NCI-H187 treated with DMSO at 0.1 percent for 48 hours (cell line): ENCODE data around the gene C12orf76.
"Not testable (repeated sequence)": the region's sequence is repeated elsewhere in the genome, so short reads cannot be mapped to it uniquely, and the experiment has no call there.

Experiments used
- DNase-seq: peaks from one replicate; lab custom pipeline; 2025; lab: John Stamatoyannopoulos, UW

Gene C12orf76, protein sequence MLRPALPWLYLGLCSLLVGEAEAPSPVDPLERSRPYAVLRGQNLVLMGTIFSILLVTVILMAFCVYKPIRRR

DNA sequence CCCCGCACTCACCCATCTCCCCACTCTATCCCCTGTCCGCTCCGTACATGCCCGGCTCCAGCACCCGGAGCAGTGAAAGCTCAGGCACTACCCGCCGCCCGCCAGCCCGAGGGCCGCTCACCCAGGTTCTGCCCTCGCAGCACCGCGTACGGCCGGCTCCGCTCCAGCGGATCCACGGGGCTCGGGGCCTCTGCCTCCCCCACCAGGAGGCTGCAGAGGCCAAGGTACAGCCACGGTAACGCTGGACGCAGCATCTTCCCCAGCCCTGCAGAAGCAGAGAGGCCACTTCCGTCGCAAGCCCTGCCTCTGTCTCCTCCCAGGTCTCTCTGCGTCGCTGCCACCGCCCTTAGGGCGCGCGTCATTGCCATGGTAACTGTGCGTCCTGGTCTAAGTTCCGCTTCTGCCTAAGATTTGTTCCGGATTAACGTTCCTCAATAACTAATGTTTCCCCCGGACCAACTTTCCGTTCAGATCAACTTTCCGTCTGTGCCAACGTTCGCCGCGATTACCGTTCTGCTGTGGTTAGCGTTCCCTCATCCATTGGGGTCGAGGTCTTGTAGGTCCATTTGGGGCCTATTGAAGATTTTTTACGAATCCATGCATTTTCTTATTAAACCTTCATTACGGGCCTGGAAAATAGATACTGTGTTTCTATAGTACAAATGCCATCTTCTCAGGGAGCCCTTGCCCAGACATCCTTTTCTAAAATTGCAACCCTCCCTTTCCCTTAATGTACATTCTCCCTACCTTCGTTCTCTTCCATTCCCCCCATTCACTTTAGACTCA, at the start of gene C12orf76:
Gene C12orf76, minus strand, starts transcription at position 281 of the 786 bp plus-strand sequence. Its CDS starts 27 bp downstream, at position 254.
- DNase-seq, result peak; percentile 96

- DNase-seq, result no peak
Measured at GRCh38 chr12:110093631-110094311, 45.4 kb upstream of the C12orf76 start.

DNA sequence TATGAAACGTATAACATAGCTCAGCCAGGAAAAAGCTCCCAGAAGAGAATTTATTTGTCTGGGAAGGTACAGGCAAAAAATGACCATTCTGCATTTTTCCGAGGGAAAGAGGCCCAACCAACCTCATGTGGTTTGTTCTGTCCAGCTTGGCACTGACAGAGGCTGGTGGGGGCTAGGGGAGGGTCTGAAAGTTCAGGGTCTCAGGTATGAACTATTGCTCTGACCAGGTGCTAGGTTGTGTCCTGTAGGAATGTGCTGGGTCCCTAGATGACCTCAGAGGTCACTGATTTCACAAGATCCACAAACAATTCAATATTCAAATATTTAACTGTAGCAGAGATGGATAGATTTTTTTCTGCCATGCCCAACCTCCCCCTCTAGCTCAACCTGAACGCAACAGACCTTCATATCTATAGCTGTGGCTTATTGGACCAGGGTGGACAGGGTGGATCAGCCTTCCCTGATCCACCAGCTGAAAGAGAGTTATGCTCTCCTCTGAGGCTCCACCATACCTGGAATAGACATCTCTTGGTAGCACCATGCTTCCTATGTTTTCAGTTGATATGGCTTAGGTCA, 42.9 kb upstream of the C12orf76 start:
- DNase-seq, result no peak

- DNase-seq, result no peak
Measured at GRCh38 chr12:110090266-110091135, 42.2 kb upstream of the C12orf76 start.

- no peak for DNase-seq
Measured at GRCh38 chr12:110088936-110089335, 40.6 kb upstream of the C12orf76 start.

GRCh38 chr12:110088216-110088615, 39.9 kb upstream of the C12orf76 start:
- DNase-seq, result not testable (repeated sequence)

GRCh38 chr12:110084314-110085015, 36.1 kb upstream of the C12orf76 start:
- DNase-seq, result no peak

DNA sequence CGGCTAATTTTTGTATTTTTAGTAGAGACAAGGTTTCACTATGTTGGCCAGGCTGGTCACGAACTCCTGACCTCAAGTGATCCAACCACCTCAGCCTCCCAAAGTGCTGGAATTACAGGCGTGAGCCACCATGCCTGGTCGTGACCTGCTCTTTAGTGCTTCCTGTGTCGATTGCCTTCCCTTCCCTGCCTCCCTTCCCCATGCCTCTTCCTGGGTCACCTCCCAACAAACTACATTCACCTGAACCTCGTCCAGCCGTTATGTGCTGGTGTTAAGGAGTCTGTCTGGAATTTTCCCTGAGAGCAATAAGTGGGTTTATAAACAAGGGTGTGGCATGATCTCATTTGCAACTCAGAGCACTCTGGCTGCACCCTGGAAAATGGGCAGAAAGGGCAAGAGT, 32.1 kb upstream of the C12orf76 start:
- DNase-seq, result no peak

DNA sequence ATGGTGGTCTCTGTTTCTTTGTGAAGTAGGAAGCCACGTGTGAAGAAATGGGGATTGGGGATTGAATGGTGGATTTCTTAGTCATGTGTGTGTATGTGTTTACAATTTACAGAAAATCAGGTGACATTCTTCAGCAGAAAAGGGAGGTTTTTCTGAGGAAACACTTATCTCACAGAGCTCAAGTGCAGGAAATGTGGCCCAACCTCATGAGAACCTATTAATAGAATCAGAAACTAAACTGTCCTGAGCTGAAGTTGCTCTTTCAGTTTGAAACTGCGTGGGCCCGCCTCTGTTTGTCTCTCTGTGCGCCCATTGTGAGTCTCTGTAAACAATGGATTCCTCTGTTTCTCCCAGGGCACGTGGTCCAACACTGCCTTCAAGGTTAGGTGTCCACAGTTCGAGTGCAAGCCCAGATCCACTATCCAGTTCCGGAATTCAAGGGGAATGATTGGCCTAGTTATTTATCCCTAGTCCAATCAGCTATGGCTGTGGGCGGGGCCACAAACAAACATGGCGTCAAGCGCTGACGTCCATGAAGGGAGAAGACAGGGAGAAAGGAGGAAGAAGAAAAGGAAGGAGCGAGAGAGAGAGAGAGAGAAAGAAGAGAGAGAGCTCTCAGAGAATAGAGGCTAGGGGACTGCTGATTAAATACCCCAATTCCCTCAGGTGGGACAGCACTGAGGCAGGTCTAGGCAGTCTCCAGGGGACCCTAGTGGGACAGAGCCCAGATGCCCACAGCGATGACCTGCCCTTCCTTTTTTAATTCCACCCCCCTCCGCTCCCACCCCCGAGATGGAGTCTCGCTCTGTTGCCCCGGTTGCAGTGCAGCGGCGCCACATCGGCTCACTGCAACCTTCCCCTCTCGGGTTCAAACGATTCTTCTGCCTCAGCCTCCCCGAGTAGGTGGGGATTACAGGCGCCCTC, 31.4 kb upstream of the C12orf76 start:
- DNase-seq, result no peak

- no peak for DNase-seq
Measured at GRCh38 chr12:110077800-110078199, 29.5 kb upstream of the C12orf76 start.

- no peak for DNase-seq
Measured at GRCh38 chr12:110075880-110076279, 27.6 kb upstream of the C12orf76 start.

DNA sequence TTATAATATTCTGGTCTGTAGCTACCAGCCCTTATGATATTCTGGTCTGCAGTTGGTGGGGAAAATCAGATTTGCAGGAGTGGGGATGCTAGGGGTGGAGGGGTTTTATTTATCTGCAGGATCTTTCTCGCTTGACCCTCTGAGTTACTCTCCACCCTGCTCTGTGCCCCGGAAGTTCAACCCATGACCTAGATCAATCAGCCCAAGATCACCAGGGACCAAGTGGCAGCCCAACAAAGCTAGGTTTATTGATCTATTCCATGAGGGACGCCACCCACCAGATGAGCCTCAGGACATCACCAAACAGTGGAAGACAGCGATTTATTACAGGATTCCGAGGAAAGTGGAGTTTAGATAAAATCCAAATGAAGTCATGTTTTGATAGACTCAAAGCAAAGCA, 25.8 kb upstream of the C12orf76 start:
- DNase-seq, result no peak

- DNase-seq, result no peak
Measured at GRCh38 chr12:110073049-110073831, 24.9 kb upstream of the C12orf76 start.

DNA sequence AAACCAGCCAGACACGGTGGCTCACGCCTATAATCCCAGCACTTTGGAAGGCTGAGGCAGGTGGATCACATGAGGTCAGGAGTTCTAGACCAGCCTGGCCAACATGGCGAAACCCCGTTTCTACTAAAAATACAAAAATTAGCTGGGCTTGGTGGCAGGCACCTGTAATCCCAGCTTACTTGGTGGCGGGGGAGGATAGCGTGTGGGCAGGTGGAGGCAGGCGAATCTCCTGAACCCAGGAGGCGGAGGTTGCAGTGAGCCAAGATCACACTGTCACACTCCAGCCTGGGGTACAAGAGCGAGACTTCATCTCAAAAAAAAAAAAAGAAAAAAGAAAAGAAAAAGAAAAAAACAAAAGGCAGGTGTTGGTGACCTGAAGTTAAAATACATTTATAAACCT, 24.3 kb upstream of the C12orf76 start:
- not testable (repeated sequence) for DNase-seq

GRCh38 chr12:110071967-110072366, 23.6 kb upstream of the C12orf76 start:
- no peak for DNase-seq

GRCh38 chr12:110071504-110071903, 23.2 kb upstream of the C12orf76 start:
- no peak for DNase-seq

DNA sequence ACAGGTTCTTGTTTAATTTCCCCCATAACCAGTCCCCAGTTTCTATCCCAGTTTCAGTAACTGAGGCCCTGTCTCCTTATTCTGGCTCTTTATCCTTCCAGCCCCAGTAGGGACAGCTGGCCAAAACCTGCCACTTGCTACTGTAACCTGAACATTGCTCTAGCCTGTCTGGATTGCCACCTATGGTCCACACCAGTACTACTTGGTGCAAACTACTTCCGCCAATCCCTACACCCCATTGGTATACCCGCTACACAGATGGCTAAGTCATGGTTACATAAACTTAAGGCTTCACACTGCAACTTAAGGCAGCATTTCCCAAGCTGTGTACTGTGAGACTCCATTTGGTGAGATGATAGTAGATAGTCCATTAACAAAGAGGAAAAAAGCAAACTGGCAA, 20.3 kb upstream of the C12orf76 start:
- DNase-seq, result no peak

DNA sequence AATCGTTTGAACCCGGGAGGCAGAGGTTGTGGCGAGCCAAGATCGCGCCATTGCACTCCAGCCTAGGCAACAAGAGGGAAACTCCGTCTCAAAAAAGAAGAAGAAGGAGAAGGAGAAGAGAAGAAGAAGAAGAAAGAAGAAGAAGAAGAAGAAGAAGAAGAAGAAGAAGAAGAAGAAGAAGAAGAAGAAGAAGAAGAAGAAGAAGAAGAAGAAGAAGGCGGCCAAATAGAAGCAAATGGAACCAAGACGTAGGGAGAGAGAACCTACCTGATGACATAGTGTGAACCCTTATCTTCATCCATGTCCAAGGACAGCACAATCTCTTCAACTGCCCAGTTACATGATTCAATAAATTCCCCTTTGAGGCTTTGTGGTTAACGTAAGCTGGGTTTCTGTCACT, 19.8 kb upstream of the C12orf76 start:
- not testable (repeated sequence) for DNase-seq

DNA sequence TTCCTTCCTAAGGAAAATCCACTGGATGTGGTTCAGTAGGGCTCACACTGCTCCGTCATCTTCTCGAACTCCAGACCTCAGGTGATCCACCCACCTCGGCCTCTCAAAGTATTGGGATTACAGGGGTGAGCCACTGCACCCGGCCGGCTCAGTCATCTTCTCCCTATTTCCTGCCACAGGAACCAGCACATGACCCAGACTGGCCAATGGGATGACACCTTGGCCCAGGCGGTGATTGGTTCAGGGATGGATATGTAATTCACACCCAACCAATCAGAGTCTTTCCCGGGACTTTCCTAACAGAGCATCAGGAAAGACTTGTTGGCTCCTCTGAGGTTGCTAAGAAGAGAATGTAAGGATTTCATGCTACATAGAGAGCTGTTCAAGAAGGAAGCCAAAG, 19.2 kb upstream of the C12orf76 start:
- no peak for DNase-seq
